PFSK-1 (cell line): ENCODE measurements around the gene ZNF653.

ENCODE experiments used
- FOXP2 ChIP-seq: optimal IDR thresholded peaks from 2 replicates; pipeline ENCODE3; 2011; ENCODE audit warnings: borderline replicate concordance, control low read depth, inconsistent platforms; ENCODE audit not compliant: insufficient read depth; ENCODE audit errors: extremely low read length, extremely low read depth
- POLR2AphosphoS5 ChIP-seq: IDR thresholded peaks from 2 replicates; pipeline ENCODE4 v1.6.1; 2012; ENCODE audit warnings: low read depth, mild to moderate bottlenecking, control low read depth, low read length, moderate library complexity
- SIN3A ChIP-seq: IDR thresholded peaks from 2 replicates; pipeline ENCODE4 v1.6.1; 2012; ENCODE audit warnings: mild to moderate bottlenecking, low read length, moderate library complexity, borderline replicate concordance; ENCODE audit not compliant: insufficient read depth
- TAF1 ChIP-seq: IDR thresholded peaks from 2 replicates; pipeline ENCODE4 v1.6.1; 2012; ENCODE audit warnings: low read length, control low read depth, borderline replicate concordance; ENCODE audit not compliant: insufficient read depth
- TF ChIP-seq, protein P1 (sequence below), 2 experiments: IDR thresholded peaks; 2 replicates each; pipeline versions ENCODE4 v1.6.1 to v1.8.0; 2011 to 2012; ENCODE audit warnings: low read depth in 2 of 2, low read length in 2 of 2, control low read depth in 1 of 2, inconsistent platforms in 1 of 2, mild to moderate bottlenecking in 1 of 2, moderate library complexity in 1 of 2; ENCODE audit not compliant: insufficient read depth in 1 of 2

- TF ChIP-seq TAF1: no peak
- TF ChIP-seq POLR2AphosphoS5: no peak
- TF ChIP-seq, protein P1, sequence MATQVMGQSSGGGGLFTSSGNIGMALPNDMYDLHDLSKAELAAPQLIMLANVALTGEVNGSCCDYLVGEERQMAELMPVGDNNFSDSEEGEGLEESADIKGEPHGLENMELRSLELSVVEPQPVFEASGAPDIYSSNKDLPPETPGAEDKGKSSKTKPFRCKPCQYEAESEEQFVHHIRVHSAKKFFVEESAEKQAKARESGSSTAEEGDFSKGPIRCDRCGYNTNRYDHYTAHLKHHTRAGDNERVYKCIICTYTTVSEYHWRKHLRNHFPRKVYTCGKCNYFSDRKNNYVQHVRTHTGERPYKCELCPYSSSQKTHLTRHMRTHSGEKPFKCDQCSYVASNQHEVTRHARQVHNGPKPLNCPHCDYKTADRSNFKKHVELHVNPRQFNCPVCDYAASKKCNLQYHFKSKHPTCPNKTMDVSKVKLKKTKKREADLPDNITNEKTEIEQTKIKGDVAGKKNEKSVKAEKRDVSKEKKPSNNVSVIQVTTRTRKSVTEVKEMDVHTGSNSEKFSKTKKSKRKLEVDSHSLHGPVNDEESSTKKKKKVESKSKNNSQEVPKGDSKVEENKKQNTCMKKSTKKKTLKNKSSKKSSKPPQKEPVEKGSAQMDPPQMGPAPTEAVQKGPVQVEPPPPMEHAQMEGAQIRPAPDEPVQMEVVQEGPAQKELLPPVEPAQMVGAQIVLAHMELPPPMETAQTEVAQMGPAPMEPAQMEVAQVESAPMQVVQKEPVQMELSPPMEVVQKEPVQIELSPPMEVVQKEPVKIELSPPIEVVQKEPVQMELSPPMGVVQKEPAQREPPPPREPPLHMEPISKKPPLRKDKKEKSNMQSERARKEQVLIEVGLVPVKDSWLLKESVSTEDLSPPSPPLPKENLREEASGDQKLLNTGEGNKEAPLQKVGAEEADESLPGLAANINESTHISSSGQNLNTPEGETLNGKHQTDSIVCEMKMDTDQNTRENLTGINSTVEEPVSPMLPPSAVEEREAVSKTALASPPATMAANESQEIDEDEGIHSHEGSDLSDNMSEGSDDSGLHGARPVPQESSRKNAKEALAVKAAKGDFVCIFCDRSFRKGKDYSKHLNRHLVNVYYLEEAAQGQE (IDR thresholded peaks at IDR 0.05; ENCODE audit: insufficient read depth in 1 of 2, low read depth in 2 of 2, low read length in 2 of 2): peak in 1 of 2 experiments; percentile 39; a peak in 1 of 4 replicates
- TF ChIP-seq SIN3A: no peak
- no peak for TF ChIP-seq FOXP2
Observed at GRCh38 chr19:11483366-11484111, 22.1 kb downstream of the ZNF653 start.
